ENCODE measurements around the gene GMDS.
A peak's percentile ranks its signal among the peaks of the same experiment; 100 is the strongest.

GMDS gene

GRCh38 chr6:2244261-2245102 is 923 bp downstream of the GMDS start:
- DNase-seq (ENCODE audit: low read depth): no peak

GRCh38 chr6:2242311-2242710 is 3.1 kb downstream of the GMDS start:
- no peak overlapping the region for H3K4me3 ChIP-seq (ENCODE audit: low read depth, low read length)
- DNase-seq (ENCODE audit: low read depth): no peak

More at GRCh38 chr6:2244261-2245102, 923 bp downstream of the GMDS start:
- peak overlapping the region; percentile 93 for H3K4me3 ChIP-seq (ENCODE audit: low read depth, low read length)

GRCh38 chr6:2240961-2241360 is 4.4 kb downstream of the GMDS start:
- DNase-seq (ENCODE audit: low read depth): no peak
- H3K4me3 ChIP-seq (ENCODE audit: low read depth, low read length): no peak overlapping the region

DNA sequence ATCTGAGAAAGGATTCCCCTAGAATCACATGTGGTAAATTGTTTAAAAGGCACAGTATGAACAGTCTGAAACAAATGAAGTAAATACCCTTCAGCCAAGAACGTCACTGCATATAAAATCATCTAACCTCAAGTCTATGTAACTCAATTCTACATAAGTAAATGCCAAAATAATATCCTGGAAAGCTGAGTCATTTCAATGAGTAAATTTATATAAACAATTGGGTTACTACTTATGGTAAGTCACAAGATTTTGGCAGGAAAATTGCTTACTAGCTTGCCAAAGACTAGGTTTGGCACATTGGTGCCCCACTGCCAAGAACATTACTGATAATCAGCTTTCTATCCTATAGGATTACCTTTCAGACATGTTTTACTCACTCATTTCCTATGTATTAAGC is 8.4 kb downstream of the GMDS start:
- H3K4me3 ChIP-seq (ENCODE audit: low read depth, low read length): no peak overlapping the region
- peak; percentile 83 for DNase-seq (ENCODE audit: low read depth)

DNA sequence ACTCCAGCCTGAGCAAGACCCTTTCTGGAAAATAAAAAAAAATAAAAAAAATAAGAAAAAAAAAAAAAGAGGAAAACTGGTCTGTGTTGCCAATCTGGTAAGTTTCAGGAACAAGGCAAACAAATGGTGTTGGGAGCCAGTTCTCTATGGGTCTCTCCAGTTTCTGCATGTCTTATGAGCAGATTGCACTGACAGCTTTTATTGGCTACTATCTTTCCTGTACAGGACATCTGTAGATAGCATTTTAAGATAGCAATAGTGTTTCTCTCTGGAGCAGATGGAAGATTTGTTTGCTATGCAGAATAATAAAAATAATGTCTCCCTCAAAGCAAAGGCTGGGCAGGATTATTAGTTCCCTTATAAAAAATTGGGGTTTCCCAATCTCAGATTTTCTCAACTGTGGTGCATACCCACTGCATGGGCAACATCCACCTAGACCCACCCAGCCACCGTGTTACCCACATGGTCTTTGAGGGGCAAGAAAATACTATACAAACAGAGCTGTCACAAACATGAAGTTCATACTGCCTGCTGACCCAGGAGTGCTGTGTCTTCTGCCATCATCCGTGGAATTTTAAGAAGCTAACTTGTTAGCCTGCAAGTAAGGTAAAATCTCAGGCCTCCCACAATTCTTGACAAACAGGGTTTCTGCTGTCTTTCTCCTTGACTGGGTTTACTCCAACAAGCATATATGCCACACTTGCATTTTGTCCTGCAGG is 9.5 kb downstream of the GMDS start:
- no peak for DNase-seq (ENCODE audit: low read depth)
- H3K4me3 ChIP-seq (ENCODE audit: low read depth, low read length): no peak overlapping the region

- DNase-seq (ENCODE audit: low read depth): no peak
- H3K4me3 ChIP-seq (ENCODE audit: low read depth, low read length): no peak overlapping the region
Measured at GRCh38 chr6:2232445-2232844, 13.0 kb downstream of the GMDS start.

- no peak for DNase-seq (ENCODE audit: low read depth)
- H3K4me3 ChIP-seq (ENCODE audit: low read depth, low read length): no peak overlapping the region
Measured at GRCh38 chr6:2231438-2231837, 14.0 kb downstream of the GMDS start.

- no peak for DNase-seq (ENCODE audit: low read depth)
- no peak overlapping the region for H3K4me3 ChIP-seq (ENCODE audit: low read depth, low read length)
Measured at GRCh38 chr6:2230659-2231277, 14.6 kb downstream of the GMDS start.

DNA sequence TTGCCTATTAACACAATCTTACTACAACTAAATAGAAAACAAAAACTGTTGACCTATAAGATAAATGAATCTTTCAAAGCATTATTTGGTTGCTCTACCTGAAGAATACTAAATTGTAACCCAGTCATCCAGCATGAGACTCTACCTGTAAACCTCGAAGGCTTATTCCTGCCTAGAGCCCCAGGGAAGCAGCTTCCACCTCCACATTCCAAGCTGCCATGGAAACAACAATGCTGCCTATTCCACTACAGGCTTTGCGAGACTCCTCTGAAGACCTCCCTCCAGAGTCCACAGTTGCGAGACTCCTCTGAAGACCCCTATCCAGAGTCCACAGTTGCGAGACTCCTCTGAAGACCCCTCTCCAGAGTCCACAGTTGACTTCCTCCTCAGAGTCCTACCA is 15.7 kb downstream of the GMDS start:
- no peak for DNase-seq (ENCODE audit: low read depth)
- H3K4me3 ChIP-seq (ENCODE audit: low read depth, low read length): no peak overlapping the region

DNA sequence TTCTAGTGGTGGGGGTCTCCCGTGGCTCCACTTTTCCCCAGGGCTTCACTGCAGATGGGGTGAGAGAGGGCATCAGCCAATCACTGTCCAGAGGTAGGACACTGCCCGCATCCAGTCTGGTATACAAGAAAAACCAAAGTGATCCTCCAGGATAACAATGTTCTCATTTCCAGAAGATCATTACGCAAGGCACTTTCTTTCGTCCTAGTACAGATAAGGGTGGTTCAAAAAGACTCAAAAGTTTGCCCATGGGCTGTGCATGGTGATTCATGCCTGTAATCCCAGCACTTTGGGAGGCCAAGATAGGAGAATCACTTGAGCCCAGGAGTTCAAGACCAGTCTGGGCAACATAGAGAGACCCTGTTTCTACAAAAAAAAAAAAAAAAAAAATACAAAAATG is 16.4 kb downstream of the GMDS start:
- no peak for DNase-seq (ENCODE audit: low read depth)

GRCh38 chr6:2228392-2228791 is 17.0 kb downstream of the GMDS start:
- DNase-seq (ENCODE audit: low read depth): no peak
- no peak overlapping the region for H3K4me3 ChIP-seq (ENCODE audit: low read depth, low read length)

More for the DNA sequence above, 16.4 kb downstream of the GMDS start:
- H3K4me3 ChIP-seq (ENCODE audit: low read depth, low read length): no peak overlapping the region

- H3K4me3 ChIP-seq (ENCODE audit: low read depth, low read length): no peak overlapping the region
- no peak for DNase-seq (ENCODE audit: low read depth)
Measured at GRCh38 chr6:2226775-2227174, 18.6 kb downstream of the GMDS start.

- DNase-seq (ENCODE audit: low read depth): no peak
- no peak overlapping the region for H3K4me3 ChIP-seq (ENCODE audit: low read depth, low read length)
Measured at GRCh38 chr6:2225422-2226392, 19.7 kb downstream of the GMDS start.

DNA sequence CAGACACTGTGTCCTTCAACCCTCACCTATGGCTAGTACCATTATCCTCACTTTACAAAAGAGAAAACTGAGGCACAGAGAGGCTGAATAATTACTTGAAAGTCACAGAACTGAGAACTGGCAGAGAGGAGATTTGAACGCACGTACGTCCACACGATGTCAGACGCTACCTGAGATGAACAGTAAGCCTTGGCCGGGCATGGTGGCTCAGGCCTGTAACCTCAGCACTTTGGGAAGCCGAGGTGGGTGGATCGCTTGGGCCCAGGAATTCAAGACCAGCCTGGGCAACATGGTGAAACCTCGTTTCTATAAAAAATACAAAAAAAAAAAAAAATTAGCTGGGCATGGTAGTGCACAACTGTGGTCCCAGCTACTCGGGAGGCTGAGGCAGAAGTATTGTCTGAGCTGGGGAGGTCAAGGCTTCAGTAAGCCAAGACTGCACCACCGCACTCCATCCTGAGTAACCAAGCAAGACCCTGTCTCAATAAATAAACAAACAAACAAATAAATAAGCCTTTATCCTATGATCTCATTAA is 20.5 kb downstream of the GMDS start:
- no peak overlapping the region for H3K4me3 ChIP-seq (ENCODE audit: low read depth, low read length)
- DNase-seq (ENCODE audit: low read depth): no peak

GRCh38 chr6:2222275-2222842 is 23.0 kb downstream of the GMDS start:
- H3K4me3 ChIP-seq (ENCODE audit: low read depth, low read length): no peak overlapping the region
- DNase-seq (ENCODE audit: low read depth): no peak

GRCh38 chr6:2221726-2222274 is 23.6 kb downstream of the GMDS start:
- no peak for DNase-seq (ENCODE audit: low read depth)
- H3K4me3 ChIP-seq (ENCODE audit: low read depth, low read length): peak overlapping the region; percentile 1

DNA sequence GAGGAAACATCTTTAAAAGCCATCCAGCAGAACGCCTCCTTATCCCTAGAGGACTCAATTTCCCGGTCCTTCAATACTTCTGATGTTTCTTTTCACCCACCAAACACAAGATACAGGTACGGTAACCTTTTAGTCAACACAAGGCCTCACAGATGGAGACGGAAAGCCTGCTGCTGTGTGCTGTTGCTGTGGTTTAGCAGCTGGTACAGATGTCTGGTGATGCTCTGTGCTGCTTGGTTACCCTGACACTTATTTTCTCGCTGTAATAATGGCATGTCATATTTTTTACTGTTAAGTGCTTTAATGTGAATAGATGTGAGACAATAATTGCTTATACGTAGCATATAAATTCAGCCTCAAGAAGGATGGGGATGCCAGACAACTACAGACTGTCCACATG is 25.3 kb downstream of the GMDS start:
- DNase-seq (ENCODE audit: low read depth): no peak

GRCh38 chr6:2218866-2219265 is 26.5 kb downstream of the GMDS start:
- DNase-seq (ENCODE audit: low read depth): no peak

More for the DNA sequence above, 25.3 kb downstream of the GMDS start:
- no peak overlapping the region for H3K4me3 ChIP-seq (ENCODE audit: low read depth, low read length)

More at GRCh38 chr6:2218866-2219265, 26.5 kb downstream of the GMDS start:
- no peak overlapping the region for H3K4me3 ChIP-seq (ENCODE audit: low read depth, low read length)

Measured in skeletal muscle cell (primary cell).